ENCODE results near the gene RIPK1.
"Not testable (repeated sequence)": the region's sequence is repeated elsewhere in the genome, so short reads cannot be mapped to it uniquely, and the experiment has no call there.

The RIPK1 gene

DNA sequence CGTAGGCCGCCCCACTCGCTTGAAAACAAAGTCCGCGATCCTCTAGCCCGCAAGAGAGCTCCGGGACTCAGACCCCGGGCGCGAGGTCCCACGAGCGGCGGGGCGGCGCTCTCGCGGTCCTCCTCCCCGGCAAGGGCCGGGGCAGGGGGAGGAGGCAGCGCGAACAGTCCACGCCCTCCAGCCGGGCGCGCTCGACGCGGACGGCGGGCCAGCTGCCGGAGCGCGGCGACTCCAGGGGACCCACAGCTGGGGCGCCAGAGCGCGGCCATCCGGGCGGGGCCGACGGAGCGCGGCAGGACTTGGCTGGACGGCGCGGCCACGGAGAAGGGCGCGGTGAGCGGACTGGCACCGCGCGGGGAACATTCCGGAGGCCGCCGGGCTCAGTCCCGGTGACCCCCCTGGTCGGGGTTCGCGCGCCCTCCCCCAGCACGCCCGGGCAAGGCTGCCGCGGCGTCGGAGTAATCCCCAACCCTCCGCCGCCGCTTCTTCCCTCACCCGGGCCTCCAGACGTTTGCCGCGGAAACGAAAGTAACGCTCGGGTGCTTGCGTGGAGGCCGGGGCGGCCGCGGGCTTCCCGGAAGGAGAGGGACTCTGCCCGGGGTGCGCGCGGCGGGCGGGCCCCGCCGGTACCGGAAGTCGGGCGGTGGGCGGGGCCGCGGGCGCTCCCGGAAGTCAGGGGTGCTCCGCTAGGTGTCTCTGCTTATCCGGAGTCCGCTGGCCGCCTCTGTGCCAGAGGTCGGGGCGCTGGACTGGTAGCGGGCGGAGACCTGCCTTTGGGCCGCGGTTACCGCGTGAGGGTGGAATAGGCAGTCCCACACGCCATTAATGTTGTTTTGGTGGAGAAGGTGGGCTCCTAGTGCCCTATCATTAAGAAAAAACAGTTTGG lies at the start of gene RIPK1:
Gene RIPK1 (plus strand): TSS at position 166 of the 886 bp plus-strand sequence. CDS start 8,330 bp downstream, outside the sequence.
- DNase-seq = no peak

DNA sequence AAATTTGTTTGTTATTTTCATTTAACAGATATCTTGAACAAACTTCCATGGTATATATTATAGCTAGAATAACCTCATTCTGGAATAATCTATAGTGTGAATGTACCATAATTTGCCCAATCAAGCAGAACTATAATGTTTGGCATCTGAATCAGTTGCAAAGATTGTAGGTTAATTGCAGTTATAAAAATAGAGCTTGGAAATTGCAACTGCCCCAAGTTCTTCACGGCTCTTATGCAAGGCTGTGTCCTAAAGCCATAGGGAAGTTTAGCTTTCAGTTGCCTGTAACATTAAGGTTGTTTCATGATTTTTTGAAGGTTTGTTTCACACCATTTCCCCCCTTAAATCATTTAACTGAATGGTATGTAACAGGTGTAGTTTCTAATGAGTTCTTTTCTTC lies 49.2 kb upstream of the RIPK1 start:
- no peak for DNase-seq

DNA sequence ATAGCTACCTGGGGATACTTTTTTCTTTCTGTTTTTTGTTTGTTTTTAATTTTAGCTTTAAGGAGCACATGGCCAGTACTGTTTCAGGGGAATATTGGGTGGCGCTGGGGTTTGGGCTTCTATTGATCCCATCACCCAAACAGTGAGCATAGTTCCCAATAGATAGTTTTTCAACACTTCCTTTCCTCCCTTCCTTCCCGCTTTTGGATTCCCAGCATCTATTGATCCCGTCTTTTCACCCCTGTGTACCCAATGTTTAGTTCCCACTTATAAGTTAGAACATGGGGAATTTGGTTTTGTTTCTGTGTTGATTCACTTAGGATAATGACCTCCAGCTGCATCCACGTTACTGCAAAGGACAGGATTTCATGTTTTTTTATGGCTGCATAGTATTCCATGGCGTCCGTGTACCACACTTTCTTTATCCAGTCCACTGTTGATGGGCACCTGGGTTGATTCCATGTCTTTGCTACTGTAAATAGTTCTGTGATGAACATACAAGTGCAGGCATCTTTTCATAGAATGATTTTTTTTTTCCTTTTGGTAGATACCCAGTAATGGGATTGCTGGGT lies 48.5 kb upstream of the RIPK1 start:
- DNase-seq = no peak

DNA sequence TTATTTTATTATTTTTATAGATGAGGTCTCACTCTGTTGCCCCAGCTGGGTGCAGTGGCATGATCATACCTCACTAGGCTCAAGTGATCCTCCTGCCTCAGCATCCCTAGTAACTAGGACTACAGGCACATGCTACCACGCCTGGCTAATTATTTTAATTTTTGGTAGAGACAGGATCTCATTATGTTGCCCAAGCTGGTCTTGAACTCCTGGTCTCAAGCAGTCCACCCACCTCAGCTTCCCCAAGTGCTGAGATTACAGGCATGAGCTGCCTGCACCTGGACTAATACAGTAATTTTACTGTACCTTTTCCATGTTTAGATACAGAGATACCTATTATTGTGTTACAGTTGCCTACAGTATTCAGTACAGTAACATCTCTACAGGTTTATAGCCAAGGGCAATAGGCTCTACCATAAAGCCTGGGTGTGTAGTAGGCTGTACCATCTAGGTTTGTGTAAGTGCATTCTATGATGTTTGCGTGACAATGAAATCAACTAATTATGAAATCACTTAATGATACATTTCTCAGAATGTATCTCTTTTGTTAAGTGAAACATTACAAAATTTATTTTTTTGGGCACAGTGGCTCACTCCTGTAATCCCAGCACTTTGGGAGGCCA lies 47.2 kb upstream of the RIPK1 start:
- DNase-seq = not testable (repeated sequence)

DNA sequence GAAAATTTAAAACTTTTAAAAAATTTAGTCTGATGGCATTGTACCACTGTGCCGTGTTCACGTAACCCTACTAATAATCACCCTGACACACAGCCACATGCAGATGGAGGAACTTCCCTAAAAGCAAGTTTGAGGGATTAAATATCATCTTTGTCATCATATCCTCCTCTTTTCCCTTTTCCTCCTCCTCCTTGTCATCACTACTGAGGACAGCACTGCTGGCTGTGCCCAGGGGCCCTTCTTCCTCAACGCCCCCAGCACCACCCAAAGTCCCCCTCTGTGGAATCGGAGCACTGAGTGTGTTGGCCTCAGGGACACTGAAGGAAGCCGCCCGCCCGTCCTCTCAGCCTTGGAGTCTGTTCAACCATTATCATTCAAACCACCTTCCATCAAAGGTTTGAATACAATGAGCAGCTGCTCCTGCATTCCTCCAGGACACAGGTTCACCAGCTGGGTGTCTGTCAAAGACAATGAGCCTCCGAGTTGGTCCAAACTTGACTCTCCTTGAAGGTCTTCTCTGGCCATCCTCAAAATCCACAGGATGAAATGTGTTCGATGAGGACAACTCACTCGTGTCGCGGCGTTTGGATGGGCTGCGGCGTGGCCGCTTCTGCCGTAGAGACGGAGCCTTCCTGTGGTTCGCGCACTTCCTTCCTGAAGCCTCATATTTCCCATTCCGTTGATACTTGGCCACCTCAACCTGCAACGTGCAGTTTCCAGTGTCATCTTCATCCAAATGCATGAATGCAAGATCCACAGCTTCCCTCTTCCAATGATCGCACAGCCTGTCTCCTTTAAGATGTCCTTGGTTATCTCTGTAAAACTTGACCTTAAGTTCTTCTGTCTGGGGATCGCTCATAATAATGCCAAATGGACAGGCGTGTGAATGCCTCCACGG lies 45.3 kb upstream of the RIPK1 start:
- DNase-seq = no peak

DNA sequence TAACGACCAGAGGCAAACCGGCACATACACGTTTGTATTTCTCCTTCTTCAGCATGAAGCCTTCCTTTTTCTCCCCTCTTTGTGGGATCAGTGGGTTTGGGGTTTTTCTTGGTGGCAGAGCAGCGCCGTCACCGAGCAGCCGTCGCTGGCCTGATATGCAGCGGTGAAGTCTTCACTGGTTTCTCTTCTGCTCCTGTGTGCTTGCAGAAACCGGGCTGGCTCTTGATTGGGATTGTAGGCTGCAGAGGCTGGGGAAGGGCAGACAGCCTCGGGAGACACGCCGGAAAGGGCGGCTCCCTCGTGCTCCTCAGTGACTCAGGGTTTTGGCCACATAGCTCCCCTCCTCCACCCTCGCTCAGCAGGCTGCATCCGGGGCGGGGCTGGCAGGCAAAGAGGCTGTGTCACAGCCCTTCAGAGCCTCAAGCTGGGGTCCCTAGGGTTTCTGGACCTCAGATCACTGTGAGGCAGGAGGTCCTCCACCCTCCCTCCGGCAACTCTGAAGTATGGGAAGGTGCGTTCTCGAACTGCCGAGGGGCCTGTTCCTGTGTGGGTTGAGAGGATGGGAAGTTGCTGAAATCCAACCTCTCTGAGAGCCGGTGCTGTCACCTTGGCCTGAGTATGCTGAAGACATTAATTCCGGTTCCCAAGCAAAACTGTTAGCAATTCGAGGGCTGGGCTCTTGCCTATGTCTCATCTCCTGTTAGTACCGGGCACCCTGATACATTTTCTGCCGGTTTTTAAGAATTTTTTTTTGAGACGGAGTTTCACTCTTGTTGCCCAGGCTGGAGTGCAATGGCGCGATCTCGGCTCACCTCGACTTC lies 44.4 kb upstream of the RIPK1 start:
- peak; percentile 61 for DNase-seq

DNA sequence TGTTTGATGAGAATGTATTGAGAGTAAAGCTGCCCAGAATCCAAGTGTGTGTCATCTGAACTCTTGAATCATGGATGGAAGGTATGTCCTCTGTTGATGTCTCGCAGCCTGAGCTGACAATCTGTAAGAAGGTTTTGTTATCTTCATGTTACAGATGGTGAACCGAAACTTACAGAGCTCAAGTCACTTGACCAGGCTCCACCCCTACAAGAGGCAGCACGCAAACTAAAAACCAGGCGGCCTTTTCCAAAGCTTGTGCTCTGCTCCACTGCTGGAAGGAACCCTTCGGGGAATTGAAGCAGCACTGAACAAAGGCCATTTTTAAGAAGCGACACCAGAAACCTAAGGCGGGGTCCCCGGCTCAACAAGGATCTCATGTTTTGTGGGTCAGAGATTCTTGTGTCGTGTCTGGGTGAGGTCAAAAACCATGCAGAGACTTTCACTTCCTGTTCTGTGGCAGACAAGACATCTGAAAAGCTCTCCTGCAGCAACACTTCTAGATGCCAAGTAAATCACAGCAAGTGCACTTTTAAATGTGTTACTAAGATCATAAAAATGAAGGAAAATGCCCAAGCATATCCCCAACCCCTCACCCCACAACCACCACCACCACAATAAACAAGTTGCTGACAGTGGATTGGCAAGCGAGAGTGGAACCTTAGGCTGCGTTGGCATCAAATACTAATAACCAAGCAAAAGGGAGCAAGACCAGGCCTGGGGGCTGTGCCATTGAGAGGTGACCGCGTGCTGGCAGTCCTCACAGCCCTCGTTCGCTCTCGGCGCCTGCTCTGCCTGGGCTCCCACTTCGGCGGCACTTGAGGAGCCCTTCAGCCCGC lies 41.3 kb upstream of the RIPK1 start:
- DNase-seq = no peak

DNA sequence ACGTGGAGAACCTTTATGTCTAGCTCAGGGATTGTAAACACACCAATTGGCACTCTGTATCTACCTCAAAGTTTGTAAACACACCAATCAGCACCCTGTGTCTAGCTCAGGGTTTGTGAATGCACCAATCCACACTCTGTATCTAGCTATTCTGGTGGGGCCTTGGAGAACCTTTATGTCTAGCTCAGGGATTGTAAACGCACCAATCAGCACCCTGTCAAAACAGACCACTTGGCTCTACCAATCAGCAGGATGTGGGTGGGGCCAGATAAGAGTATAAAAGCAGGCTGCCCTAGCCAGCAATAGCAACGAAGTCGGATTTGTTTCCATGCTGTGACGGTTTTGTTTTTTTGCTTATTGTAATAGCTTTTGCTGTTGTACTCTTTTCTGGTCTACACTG lies 40.1 kb upstream of the RIPK1 start:
- DNase-seq = not testable (repeated sequence)

DNA sequence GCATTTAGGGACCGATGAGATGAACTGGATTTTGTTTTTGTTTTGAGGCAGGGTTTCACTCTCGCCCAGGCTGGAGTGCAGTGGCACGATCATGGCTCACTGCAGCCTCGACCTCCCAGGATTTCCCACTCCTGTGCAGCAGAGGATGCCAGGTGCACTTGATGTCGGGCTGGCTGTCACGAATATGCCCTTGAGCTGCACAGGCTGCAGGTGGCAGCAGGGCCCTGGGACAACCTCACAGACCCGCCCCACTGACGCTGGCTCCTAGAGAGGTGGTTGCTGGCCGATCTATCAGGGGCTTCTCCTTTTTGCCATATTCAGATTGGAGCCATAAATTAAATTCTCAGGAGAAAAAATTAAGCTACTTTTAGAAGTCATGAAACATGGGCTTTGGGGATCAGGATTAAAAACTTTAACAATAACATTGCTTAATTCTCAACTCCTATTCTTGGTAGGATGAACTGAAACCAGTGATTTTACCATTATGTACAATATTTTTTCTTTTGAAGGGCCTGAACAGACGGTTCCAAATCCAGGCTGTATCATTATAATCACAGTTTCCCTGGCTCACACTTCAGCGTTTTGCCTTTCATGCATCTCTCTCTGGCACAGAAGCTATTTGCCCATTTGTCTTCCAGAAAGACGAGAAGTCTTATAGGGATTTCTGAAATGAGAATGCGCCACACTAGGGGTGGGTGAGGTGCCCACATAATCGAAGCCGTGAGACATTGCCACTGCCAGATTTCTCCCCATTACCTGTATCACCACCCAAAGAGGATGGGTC lies 36.2 kb upstream of the RIPK1 start:
- peak; percentile 38 for DNase-seq

DNA sequence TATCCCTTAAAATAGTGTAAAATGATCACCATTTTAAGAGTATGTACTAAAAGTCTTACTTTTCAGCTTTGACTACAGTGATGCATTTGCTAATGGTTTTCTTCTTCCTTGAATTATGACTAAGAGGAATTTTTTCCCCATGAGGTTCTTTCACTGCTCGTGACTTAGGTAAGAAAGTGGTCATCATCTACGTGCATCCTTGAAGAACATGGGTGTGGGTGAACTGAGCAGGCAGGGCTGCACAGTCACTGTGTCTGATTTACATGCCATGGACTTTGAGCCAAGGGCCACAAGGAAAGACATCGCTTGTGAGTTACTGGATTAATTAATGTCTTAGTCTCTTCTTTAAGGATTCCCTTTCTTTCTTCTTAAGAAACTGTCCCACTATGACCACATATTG lies 35.3 kb upstream of the RIPK1 start:
- DNase-seq = no peak

DNA sequence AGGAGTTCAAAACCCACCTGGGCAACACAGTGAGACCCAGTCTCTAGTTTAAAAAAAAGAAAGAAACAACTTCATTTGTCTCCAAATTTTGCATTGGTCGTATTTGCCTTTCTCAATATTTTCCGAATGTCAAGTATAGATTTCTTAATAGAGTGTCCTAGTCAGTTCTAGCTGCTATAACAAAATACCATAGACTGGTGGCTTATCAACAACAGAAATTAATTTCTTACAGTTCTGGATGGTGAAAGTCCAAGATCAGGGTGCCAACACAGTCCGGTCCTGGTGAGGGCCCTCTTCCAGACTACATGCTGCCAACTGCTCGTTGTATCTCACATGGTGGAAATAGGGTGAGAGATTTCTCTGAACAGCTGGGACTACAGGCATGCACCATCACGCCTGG lies 34.6 kb upstream of the RIPK1 start:
- DNase-seq = no peak

DNA sequence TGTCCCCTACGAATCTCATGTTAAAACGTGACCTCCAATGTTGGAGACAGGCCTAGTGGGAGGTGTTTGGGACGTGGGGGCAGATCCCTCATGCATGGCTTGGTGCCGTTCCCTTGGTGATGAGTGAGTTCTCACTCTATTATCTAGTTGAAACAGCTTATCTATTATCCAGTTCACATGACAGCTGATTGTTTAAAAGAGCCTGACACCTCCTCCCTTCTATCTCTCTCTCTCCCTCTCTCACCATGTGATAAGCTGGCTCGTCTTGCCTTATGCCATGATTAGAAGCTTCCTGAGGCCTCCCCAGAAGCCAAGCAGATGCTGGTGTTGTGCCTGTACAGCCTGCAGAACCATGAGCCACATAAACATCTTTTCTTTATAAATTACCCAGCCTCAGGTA lies 32.9 kb upstream of the RIPK1 start:
- no peak for DNase-seq

DNA sequence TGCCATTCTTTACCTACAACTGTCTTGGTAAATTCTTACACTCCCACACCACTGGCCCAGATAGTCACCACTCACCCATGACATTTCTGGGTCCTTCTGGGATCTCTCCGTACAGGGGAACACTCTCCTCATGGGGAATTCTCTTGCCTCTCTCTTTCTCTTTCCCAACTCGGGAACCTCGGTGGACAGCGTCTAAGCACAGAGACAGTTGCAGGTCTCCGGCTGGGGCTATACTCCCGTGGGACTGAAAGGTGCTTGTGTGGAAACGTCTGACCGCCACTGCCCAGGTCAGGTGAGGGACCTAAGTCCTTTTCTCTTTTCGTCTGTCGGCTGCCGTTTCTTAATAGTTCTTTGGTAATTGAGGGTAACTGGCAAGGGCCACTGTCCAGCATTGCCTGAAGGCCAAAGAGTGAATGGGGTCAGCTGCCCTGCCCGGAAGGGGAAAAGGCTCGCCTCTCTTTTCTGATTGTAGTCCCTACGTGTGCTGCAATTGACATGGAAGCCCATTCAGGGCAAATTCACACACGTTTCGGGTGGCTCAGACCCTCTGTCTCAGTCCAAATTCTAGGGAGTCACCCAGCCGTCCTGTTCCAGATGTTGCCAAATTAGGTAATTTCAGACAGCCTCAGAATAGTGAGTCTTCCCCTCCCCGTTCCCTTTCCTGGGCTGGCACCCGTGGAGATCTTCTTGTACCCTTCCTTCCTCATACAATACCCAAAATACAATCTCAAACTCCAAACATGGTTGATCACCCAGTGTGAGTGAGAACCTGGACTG lies 31.2 kb upstream of the RIPK1 start:
- no peak for DNase-seq

DNA sequence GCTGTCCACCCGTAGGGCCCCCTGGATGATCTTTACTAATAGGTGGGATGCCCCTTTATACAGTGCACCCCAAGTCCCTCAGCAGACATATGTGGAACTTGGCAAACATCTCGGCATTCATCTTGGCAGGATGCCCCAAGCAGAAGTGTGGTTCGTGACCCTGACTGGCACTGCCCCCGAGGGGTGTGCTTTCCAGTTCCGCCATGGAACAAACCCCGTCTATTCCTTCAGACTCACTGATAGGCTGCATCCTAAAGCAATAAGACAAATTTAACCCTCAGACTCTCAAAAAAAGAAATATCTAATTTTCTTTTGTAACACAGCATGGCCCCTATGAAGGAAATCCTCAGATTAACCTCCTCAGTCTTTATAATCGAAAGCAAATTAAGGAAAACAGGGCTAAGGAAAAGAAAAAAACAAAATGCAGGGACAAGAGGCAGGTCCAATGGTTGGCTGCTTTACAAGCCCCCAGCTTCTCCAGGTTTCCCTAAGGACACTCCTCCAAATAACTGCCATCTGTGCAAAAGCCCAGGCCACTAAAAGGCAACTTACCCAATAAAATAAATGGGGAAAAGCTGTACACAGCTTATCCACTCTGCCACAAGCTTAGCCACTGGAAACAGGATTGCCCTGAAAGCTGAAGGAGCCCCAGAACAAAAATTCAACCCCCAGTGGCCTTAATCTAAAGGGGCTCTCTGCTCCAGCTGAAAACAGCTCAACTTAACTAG lies 30.5 kb upstream of the RIPK1 start:
- no peak for DNase-seq

DNA sequence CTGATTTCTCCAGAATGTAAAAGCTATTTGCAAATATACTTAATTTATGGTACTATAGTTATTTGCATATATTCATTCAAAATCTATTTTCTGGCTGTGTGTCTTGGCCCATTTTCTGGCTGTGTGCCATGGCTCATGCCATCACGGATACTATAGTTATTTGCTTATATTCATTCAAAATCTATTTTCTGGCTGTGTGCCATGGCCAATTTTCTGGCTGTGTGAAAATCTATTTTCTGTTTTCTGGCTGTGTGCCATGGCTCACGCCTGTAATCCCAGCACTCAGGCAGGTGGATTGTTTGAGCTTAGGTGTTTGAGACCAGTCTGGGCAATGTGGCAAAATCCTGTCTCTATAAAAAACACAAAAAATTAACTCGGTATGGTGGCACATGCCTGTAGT lies 28.9 kb upstream of the RIPK1 start:
- no peak for DNase-seq

DNA sequence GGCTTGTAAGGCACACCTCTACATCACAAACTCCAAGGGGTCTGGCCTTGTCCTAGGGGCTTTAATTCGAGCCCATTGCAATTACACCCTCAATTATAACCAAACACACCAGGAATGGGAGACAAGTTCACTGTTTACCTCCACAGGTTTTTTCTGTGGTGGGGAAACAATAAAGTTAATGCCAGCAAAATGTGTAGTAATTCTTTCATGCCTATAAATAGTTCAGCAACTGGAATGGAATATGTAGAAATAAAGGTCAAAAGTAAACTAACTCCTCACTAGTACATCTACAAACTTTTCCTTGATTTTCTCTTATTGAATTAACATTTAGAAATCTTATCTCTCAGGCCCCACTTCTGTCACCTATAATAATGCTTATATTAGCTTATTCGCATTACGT lies 27.1 kb upstream of the RIPK1 start:
- no peak for DNase-seq

DNA sequence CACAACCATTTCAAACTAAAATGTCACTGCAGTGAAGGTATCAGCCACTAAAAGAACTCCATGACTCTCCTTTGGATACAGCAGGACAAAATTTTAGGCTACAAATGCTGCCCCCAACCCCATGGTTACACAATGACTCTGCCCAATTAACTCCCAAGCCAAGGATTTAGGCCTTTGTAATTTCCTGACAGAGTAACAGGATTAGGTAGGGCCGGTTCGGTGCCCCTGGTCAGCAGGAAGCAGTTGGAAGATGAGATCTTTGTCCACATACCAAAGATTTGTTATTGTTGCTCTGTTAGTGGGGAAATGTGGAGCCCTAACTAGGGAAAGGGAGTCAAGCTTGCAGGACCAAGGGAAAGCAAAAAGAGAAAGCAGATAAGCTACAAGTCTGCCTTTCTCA lies 26.7 kb upstream of the RIPK1 start:
- no peak for DNase-seq

DNA sequence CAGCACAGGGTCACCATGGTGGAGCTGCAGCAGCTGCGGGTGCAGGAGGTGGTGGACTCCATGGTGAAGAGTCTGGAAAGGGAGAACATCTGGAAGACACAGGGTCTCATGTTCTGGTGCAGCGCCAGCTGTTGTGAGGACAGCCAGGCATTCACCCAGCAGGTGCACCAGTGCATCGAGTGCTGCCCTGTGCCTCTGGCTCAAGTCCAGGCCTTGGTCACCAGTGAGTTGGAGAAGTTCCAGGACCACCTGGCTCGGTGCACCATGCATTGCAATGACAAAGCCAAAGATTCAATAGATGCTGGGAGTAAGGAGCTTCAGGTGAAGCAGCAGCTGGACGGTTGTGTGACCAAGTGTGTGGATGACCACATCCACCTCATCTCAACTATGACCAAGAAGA lies 22.9 kb upstream of the RIPK1 start:
- no peak for DNase-seq

DNA sequence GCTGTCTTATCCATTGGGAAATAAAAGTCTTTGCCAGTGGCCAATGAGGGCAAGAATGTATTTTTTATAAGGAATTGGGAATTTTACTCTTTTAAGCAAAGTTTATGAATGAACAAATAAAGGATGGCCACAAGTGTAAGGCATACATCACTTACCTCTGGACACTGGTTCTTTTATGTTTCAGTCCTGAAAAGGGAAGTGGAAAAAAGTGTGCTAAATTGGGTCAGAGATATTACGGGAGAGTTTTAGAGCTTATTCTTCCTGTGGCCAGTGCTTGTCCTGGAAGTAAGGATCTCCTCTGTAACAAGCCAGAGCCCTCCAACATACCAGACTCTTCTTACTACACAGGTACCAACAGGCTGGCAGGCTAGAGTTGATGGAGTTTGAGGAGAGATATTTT lies 22.5 kb upstream of the RIPK1 start:
- no peak for DNase-seq

Data from NCI-H187 treated with DMSO at 0.1 percent for 48 hours (cell line).